T-helper 1 cell treated with Interleukin-12 subunit alpha and Interleukin-12 subunit beta and Interleukin-4 antibody, amounts not matched to agents 30 ng/mL and 1 ng/mL, for 36 hours (primary cell): Measurements from ENCODE around the gene PDE7B. TPM values are rescaled to one million over a fixed set of nuclear protein-coding genes. Genes with fewer than 3 reads are reported as not detected.
"Not testable (repeated sequence)": the region's sequence is repeated elsewhere in the genome, so short reads cannot be mapped to it uniquely, and the experiment has no call there.

ENCODE experiments used
- intact Hi-C: fragments of 100-400 bp; cut with micrococcal nuclease; formaldehyde crosslinking; loops from one replicate; pipeline ENCODE4 v1.15.1; 2024
- total RNA-seq: library from RNA; stranded (reverse); gene quantifications from 2 replicates; pipeline ENCODE4 v1.2.3, GENCODE V29; 2022

Gene PDE7B
- total RNA-seq, 1 donor from 2014 or later, result 7.1 TPM

DNA sequence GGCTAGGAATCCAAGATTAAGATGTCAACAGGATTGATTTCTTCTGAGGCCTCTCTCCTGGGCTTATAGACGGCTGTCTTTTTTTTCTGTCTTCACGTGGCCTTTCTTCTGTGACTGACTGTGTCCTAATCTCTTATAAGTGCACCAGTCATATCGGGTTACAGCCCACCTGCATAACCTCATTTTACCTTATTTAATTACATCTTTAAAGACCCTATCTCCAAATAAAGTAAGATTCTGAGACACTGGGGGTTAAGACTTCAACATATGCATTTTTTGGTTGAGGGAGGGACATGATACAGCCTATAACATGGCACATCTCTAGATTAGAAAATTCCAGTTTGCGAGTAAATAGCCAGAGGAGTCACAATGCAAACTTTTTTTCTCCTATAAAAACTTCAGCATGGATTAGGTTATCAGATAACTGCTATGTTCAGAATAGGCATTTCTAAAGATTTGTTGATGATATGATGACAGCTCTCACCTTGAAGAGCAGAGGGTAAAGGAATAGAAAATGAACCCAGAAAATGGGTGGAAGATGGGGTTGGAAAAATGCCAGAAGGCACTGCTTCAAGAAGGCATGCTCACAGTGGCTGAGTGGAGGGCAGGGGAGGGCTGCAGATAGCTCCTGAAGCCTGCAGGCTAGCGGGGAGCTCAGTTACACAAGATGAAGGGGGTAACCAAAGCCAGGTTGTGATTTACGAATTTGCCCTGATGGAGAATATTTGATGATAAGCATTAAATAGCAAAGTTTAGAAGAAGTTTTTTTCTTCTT is 8.7 kb upstream of the PDE7B start:
- intact Hi-C loops, result no loop called here

DNA sequence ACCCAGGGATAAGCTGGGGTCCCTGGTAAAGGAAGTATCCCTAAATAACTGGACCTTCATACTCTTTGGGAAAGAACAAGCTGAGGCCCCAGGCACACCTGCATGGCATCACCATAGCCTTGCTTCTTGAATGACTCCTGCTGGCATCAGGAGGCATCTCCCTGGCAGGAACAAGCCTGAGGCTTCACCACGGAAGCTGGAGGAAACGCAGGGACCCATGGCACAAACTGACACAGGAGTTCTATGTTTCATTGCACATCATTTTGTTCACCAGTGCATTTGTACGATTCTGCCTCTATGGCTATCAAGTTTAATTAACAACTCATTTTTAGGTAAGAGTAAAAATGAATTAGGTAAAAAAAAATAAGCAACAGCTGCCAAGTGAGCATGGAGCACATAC is 619 bp upstream of the PDE7B start:
- intact Hi-C loops, result loop anchor here (1.0 to 5.0 kb wide), 4 partner anchors 29 to 315 kb away; no protein-coding TSS in a partner anchor

- intact Hi-C loops, result loop anchor here (5.0 kb wide), 1 partner anchor 230 kb away; no protein-coding TSS in a partner anchor
Measured at GRCh38 chr6:135852746-135853145, 1.2 kb downstream of the PDE7B start.

GRCh38 chr6:135853227-135853626 is 1.7 kb downstream of the PDE7B start:
- intact Hi-C loops, result loop anchor here (5.0 kb wide), 1 partner anchor 231 kb away; no protein-coding TSS in a partner anchor

DNA sequence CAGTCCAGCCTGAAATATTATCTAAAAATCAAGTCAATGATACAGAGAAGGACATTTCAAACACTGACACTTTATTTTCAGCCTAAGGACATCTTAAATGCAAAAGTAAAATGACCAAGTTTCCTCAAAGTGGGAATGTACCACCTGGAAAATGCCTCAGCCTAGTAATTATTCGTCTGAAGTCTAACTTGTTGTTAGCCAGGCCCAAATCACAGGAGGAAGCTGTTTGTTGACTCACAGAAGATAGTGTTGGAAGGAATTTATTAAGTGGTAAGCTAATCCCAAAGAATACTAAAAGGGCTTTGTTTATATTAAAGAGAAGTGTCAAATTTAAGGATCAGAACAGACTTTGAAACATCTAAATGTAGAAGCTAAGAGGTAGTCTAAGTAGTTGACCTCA is 2.5 kb downstream of the PDE7B start:
- intact Hi-C loops, result loop anchor here (5.0 kb wide), 1 partner anchor 232 kb away; no protein-coding TSS in a partner anchor

- intact Hi-C loops, result loop anchor here (5.0 kb wide), 1 partner anchor 232 kb away; no protein-coding TSS in a partner anchor
Measured at GRCh38 chr6:135854799-135855198, 3.3 kb downstream of the PDE7B start.

DNA sequence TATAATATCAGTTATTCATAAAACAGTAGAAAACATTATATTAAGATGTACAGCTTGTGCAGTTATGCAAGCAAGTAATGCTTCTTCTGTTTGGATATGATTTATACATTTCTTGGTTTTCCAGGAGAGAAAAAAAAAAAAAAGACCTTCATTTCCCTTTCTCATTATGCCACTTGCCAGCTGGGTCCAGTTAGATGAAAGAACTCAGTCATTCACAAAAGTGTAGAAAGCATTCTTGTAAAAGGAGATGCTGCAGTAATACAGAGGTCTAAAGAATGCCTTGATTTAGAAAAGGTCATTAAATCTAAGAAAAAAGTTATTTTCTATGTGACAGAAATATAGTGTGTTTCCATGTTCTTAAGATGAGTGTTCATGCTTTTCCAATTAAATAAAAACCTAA is 7.4 kb downstream of the PDE7B start:
- intact Hi-C loops, result no loop called here

DNA sequence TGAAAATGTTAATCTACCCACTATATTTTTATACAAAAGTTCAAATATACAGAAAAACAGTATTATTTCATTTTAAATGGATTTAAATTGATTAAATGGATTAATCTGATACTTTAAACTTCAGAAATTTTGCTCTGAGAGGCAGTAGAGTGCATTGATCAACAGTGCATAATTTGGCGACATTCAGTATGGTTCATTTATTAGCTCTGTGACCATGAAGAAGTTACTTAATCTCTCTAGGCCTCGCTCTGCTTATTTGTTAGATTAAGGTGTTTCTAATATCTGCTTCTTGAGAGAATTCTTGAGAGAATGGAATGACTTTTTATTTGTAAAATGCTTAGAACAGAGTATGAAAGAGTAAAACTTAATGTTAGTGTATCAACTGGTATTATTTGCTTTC is 8.9 kb downstream of the PDE7B start:
- intact Hi-C loops, result no loop called here

DNA sequence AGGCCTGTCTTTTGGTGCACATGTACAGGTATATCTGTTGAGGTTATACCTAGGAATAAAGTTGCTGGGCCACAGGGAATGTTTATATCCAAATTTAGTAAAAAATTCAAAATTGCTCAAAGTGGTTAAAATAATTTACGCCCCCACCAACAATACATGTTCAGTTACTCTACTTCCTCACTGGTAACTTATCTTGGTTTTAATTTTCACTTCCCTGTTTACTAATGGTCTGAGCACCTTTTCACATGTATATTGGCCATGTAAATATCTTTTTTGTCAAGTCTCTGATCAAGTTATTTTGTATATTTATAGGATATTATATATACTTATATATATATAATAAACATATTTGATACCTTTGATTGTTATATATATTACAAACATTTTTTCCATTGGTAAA is 9.7 kb downstream of the PDE7B start:
- intact Hi-C loops, result no loop called here

DNA sequence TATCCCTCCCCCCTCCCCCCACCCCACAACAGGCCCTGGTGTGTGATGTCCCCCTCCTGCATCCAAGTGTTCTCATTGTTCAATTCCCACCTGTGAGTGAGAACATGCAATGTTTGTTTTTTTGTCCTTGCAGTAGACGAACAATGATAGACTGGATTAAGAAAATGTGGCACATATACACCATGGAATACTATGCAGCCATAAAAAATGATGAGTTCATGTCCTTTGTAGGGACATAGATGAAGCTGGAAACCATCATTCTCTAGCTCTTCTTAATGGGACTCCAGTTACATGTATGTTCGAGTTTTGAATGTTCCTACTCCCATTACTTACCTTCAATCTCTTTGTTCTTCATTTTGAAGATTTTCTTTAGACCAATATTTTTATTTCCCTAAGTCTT is 13.4 kb downstream of the PDE7B start:
- intact Hi-C loops, result not testable (repeated sequence)

DNA sequence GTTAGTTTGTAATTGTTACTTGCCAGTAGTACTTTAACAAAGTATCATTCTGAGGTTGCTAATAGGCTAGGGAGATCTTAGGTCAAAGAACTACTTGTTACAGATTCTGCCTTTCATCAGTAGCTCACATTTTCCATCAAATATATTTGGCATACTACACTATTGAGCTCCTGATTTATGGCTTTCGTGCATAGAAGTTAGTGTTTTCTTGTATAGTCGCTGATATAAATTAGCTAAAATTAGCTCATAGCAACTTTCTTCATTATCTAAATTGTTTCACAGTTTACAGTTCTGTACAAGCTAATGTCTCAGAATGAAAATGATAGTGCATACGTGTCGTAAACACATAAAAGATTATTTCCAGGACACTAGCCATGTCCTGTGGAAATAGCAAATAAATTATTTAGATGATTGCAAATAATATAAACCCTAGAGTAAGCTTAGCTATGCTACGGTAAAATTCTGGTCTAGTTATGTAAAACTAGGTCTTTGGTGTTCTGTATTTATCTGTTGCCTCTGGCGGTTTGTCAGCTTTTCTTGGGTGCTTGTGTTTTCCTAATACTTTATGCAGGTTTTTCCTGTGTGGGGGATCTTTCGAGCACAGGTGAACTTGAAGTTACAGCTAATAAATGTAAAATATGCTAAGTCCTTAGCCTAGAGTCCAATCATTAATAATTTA is 15.1 kb downstream of the PDE7B start:
- intact Hi-C loops, result no loop called here

GRCh38 chr6:135867332-135867731 is 15.8 kb downstream of the PDE7B start:
- intact Hi-C loops, result no loop called here

GRCh38 chr6:135869857-135870256 is 18.4 kb downstream of the PDE7B start:
- intact Hi-C loops, result no loop called here

GRCh38 chr6:135870722-135871121 is 19.2 kb downstream of the PDE7B start:
- intact Hi-C loops, result no loop called here

- intact Hi-C loops, result no loop called here
Measured at GRCh38 chr6:135871296-135871695, 19.8 kb downstream of the PDE7B start.

DNA sequence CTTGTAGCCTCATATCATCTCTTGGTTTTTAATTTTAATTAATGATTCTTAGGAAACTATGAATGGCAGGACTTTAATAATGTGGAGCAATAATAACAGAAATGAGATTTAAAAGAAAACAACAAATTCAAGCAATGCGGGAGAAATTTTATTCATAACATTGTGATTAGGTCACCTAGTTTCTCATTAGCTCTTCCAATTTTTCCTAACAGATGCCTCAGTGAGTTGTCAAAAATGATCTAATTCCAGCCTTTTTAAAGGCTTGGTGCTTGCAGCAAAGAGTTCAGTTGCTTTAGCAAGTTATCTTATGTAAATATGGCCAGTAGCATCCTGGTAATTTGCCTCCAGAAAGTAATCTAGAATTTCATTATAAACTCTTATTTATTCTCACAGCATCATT is 20.4 kb downstream of the PDE7B start:
- intact Hi-C loops, result no loop called here

DNA sequence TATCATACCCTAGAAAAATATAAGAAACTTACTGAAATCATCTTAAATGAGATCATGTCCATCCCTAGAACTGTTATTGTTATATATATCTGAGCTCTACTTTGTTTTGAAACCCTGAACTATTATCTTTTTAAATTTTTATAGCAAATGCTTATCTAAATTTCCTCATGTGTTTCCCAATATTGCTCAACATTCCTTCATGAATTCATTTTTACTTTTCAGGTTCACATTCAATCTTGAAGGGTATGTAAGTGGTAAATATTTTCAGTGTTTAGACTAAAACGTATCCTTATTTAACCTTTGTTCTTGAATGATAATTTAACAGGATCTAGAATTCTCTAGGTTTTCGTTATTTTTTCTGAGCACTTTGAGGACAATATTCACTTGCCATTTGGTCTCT is 23.9 kb downstream of the PDE7B start:
- intact Hi-C loops, result no loop called here

DNA sequence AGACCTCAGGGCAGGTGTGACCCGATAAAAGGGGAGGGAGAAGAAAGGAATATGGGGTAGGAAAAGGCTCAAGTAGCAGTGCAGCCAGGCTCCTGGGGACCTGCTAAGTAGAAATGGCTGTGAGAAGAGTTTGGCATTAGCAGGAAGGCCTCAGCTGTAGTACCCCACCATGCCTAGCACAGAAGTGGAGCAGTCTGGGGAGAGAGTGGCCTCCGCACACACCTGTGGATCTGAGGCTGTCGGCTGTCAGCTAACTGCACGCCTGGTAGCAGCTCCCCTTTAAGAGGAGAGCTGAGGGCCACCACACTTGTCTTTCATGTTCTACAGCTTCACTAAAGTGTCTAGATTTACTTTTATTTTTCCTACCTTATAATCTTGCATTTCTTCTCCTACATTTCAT is 24.6 kb downstream of the PDE7B start:
- intact Hi-C loops, result no loop called here

DNA sequence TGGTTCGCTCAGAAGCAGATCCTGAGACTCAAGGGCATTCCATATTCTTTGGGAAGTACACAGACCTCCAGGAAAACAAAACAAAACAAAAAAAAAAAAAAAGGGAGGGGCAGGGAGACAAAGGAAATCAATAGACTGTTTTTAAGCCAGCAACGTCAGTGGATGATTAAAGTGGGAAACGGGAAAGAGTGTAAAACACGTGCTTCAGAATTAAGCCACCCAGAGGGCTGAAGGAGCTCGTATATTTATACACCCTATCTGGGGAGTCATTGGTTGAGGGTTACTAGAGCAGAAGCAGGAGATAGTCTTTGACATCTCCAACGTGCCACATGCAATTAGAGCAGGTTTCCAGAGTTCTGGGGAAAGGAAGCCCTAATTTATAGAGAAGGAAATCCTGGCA is 26.2 kb downstream of the PDE7B start:
- intact Hi-C loops, result no loop called here

- intact Hi-C loops, result loop anchor here (1.0 to 10.0 kb wide), 9 partner anchors 29 to 766 kb away; partner anchors contain the start of gene PDE7B
Measured at GRCh38 chr6:135880066-135880972, 28.8 kb downstream of the PDE7B start.

DNA sequence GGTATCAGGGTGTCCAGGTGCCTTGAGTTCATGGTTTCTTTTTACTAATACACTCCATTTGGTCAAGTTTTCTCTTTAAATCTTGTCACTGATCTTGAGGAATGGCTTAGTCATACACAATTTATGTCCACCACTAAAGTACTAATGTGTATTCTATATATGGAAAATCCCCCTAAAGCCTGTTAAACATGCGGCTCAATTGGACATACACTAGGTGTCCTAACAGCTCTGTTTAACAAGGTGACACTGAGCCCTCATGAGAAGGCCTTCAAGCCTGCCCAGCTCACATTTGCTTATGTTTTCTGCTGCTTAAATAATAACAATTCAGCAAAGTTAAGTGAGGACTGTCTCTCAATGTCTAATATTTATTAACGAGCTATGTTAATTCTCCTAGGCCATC is 31.5 kb downstream of the PDE7B start:
- intact Hi-C loops, result loop anchor here (10.0 kb wide), 1 partner anchor 768 kb away; no protein-coding TSS in a partner anchor
